Activated CD4-positive, alpha-beta T cell treated with anti-CD3 and anti-CD28 coated beads, Interleukin-2, amount 50 U/mL, for 16 hours (primary cell): Measurements from ENCODE around the gene BIK.

Experiments
- DNase-seq: peaks from one replicate; pipeline ENCODE4 v3.0.0-alpha.2; 2020

Gene BIK

GRCh38 chr22:43164636-43165035 lies 54.1 kb downstream of the BIK start:
- no peak for DNase-seq

- DNase-seq: no peak
These were observed 55.8 kb downstream of the BIK start for GRCh38 chr22:43166132-43166930.

- DNase-seq: no peak
These were observed 56.5 kb downstream of the BIK start for GRCh38 chr22:43167001-43167589.

GRCh38 chr22:43168471-43169309 lies 58.1 kb downstream of the BIK start:
- DNase-seq: no peak

- DNase-seq: no peak
These were observed 59.0 kb downstream of the BIK start for GRCh38 chr22:43169310-43170130.

- no peak for DNase-seq
These were observed 59.6 kb downstream of the BIK start for GRCh38 chr22:43170131-43170480.

- no peak for DNase-seq
These were observed 60.5 kb downstream of the BIK start for GRCh38 chr22:43171019-43171491.

GRCh38 chr22:43171607-43172006 lies 61.1 kb downstream of the BIK start:
- no peak for DNase-seq

GRCh38 chr22:43172191-43172590 lies 61.6 kb downstream of the BIK start:
- no peak for DNase-seq

- DNase-seq: no peak
These were observed 63.0 kb downstream of the BIK start for GRCh38 chr22:43173566-43173965.

GRCh38 chr22:43173976-43174720 lies 63.6 kb downstream of the BIK start:
- no peak for DNase-seq

GRCh38 chr22:43174941-43175531 lies 64.5 kb downstream of the BIK start:
- DNase-seq: no peak

GRCh38 chr22:43176090-43176489 lies 65.5 kb downstream of the BIK start:
- no peak for DNase-seq

- no peak for DNase-seq
These were observed 66.9 kb downstream of the BIK start for GRCh38 chr22:43177479-43177878.
